Measurements from ENCODE around the gene RNU1-3. TPM values are rescaled to one million over a fixed set of nuclear protein-coding genes. Genes with fewer than 3 reads are reported as not detected.

Gene RNU1-3
- total and polyA plus RNA-seq, 2 of the 13 experiments (the other 11 are each of a cell fraction or from before 2014, with no cell fraction given), result under 0.01 to 11,018 TPM

GRCh38 chr1:16644482-16645270, 22.1 kb downstream of the RNU1-3 start (continued):
- 0 out of 2 replicates have a peak, but pooled peaks have one; percentile 33 for TF ChIP-seq LCORL (IDR thresholded peaks at IDR 0.05)
- TF ChIP-seq LCORL (CRISPR knock-in tag; IDR thresholded peaks at IDR 0.05), result peak; percentile 96
- peak; percentile 93 for TF ChIP-seq ZFP36L1 (CRISPR knock-in tag; IDR thresholded peaks at IDR 0.05)
- TF ChIP-seq ZC3H13 (CRISPR knock-in tag; IDR thresholded peaks at IDR 0.05), result peak; percentile 83
- TF ChIP-seq MEIS2 (CRISPR knock-in tag; IDR thresholded peaks at IDR 0.05), result peak; percentile 96
- peak; percentile 97 for TF ChIP-seq ZGPAT (CRISPR knock-in tag; IDR thresholded peaks at IDR 0.05)
- peak; percentile 83 for TF ChIP-seq ZBTB2 (CRISPR knock-in tag; IDR thresholded peaks at IDR 0.05; ENCODE audit: low read depth)
- peak; percentile 81; the same call in 1 of the 2 replicates for TF ChIP-seq PRDM4 (CRISPR knock-in tag; IDR thresholded peaks at IDR 0.05; ENCODE audit: borderline replicate concordance)
- TF ChIP-seq PCBP1 (IDR thresholded peaks at IDR 0.05; ENCODE audit: borderline replicate concordance, low read depth, low read length), result 0 out of 2 replicates have a peak, but pooled peaks have one; percentile 31
- peak; percentile 76 for TF ChIP-seq NCOA2 (CRISPR knock-in tag; IDR thresholded peaks at IDR 0.05)
- peak; percentile 100 for TF ChIP-seq ZZZ3 (CRISPR knock-in tag; IDR thresholded peaks at IDR 0.05; ENCODE audit: borderline replicate concordance)
- TF ChIP-seq ZNF768 (CRISPR knock-in tag; IDR thresholded peaks at IDR 0.05), result peak; percentile 85
- 0 out of 2 replicates have a peak, but pooled peaks have one; percentile 18 for TF ChIP-seq SETDB1 (CRISPR knock-in tag; IDR thresholded peaks at IDR 0.05; ENCODE audit: borderline replicate concordance)
- peak; percentile 99 for TF ChIP-seq MYC (CRISPR knock-in tag; IDR thresholded peaks at IDR 0.05; ENCODE audit: borderline replicate concordance)
- peak; percentile 61; the same call in 1 of the 2 replicates for TF ChIP-seq PRDM15 (CRISPR knock-in tag; IDR thresholded peaks at IDR 0.05)
- peak; percentile 71; the same call in 1 of the 2 replicates for TF ChIP-seq ZNF143 (CRISPR knock-in tag; IDR thresholded peaks at IDR 0.05)
- TF ChIP-seq AGO2 (optimal IDR thresholded peaks at IDR 0.05; ENCODE audit: low read depth, low read length), result peak; percentile 87
- TF ChIP-seq ZNF747 (CRISPR knock-in tag; IDR thresholded peaks at IDR 0.05; ENCODE audit: borderline replicate concordance), result peak; percentile 99; the same call in 1 of the 2 replicates
- TF ChIP-seq SIN3B (IDR thresholded peaks at IDR 0.05; ENCODE audit: low read length), result peak; percentile 91
- peak; percentile 58; the same call in 1 of the 2 replicates for TF ChIP-seq GATA4 (IDR thresholded peaks at IDR 0.05; ENCODE audit: borderline replicate concordance, low read depth)

All from HepG2 (cell line).